ENCODE results near the gene SEMA3D. TPM values are rescaled to one million over a fixed set of nuclear protein-coding genes. Genes with fewer than 3 reads are reported as not detected.

The SEMA3D gene
- total RNA-seq, 1 experiment from 2014 or later: 0.90 TPM

- DNase-seq: no peak
- no peaks in the 10 kb centered on the region for H3K27me3 ChIP-seq (ENCODE audit: control insufficient read depth, insufficient read depth, low read length)
- no peak overlapping the region for H3K4me3 ChIP-seq (ENCODE audit: insufficient read depth, low read depth, low read length)
- no peaks in the 10 kb centered on the region for H3K36me3 ChIP-seq (replicated peaks; ENCODE audit: control insufficient read depth, insufficient read depth, low read length)
These were observed 91.5 kb downstream of the SEMA3D start for GRCh38 chr7:85095366-85095765.

- Histone ChIP-seq H3K4me3 (ENCODE audit: insufficient read depth, low read depth, low read length) (no peak overlapping the region), H3K36me3 (replicated peaks; ENCODE audit: control insufficient read depth, insufficient read depth, low read length) (no peaks in the 10 kb centered on the region), H3K27me3 (ENCODE audit: control insufficient read depth, insufficient read depth, low read length) (no peaks in the 10 kb centered on the region)
- no peak for DNase-seq
These were observed 92.7 kb downstream of the SEMA3D start for GRCh38 chr7:85094046-85094725.

- DNase-seq: no peak
- Histone ChIP-seq H3K36me3 (replicated peaks; ENCODE audit: control insufficient read depth, insufficient read depth, low read length) (no peaks in the 10 kb centered on the region), H3K27me3 (ENCODE audit: control insufficient read depth, insufficient read depth, low read length) (no peaks in the 10 kb centered on the region), H3K4me3 (ENCODE audit: insufficient read depth, low read depth, low read length) (no peak overlapping the region)
These were observed 95.3 kb downstream of the SEMA3D start for GRCh38 chr7:85091565-85091928.

- no peaks in the 10 kb centered on the region for H3K36me3 ChIP-seq (replicated peaks; ENCODE audit: control insufficient read depth, insufficient read depth, low read length)
- H3K27me3 ChIP-seq (ENCODE audit: control insufficient read depth, insufficient read depth, low read length): no peaks in the 10 kb centered on the region
- H3K4me3 ChIP-seq (ENCODE audit: insufficient read depth, low read depth, low read length): no peak overlapping the region
- no peak for DNase-seq
These were observed 95.8 kb downstream of the SEMA3D start for GRCh38 chr7:85090919-85091564.

- no peak for DNase-seq
- no peaks in the 10 kb centered on the region for H3K27me3 ChIP-seq (ENCODE audit: control insufficient read depth, insufficient read depth, low read length)
- H3K4me3 ChIP-seq (ENCODE audit: insufficient read depth, low read depth, low read length): no peak overlapping the region
- H3K36me3 ChIP-seq (replicated peaks; ENCODE audit: control insufficient read depth, insufficient read depth, low read length): no peaks in the 10 kb centered on the region
These were observed 96.7 kb downstream of the SEMA3D start for GRCh38 chr7:85090143-85090542.

- Histone ChIP-seq H3K4me3 (ENCODE audit: insufficient read depth, low read depth, low read length) (no peak overlapping the region), H3K27me3 (ENCODE audit: control insufficient read depth, insufficient read depth, low read length) (no peaks in the 10 kb centered on the region), H3K36me3 (replicated peaks; ENCODE audit: control insufficient read depth, insufficient read depth, low read length) (no peaks in the 10 kb centered on the region)
- DNase-seq: no peak
These were observed 105.0 kb downstream of the SEMA3D start for GRCh38 chr7:85081846-85082245.

GRCh38 chr7:85081392-85081791 lies 105.5 kb downstream of the SEMA3D start:
- Histone ChIP-seq H3K36me3 (replicated peaks; ENCODE audit: control insufficient read depth, insufficient read depth, low read length) (no peaks in the 10 kb centered on the region), H3K4me3 (ENCODE audit: insufficient read depth, low read depth, low read length) (no peak overlapping the region), H3K27me3 (ENCODE audit: control insufficient read depth, insufficient read depth, low read length) (no peaks in the 10 kb centered on the region)
- DNase-seq: no peak

- Histone ChIP-seq H3K27me3 (ENCODE audit: control insufficient read depth, insufficient read depth, low read length) (no peaks in the 10 kb centered on the region), H3K36me3 (replicated peaks; ENCODE audit: control insufficient read depth, insufficient read depth, low read length) (no peaks in the 10 kb centered on the region), H3K4me3 (ENCODE audit: insufficient read depth, low read depth, low read length) (no peak overlapping the region)
- DNase-seq: no peak
These were observed 107.4 kb downstream of the SEMA3D start for GRCh38 chr7:85079434-85079833.

- DNase-seq: no peak
- Histone ChIP-seq H3K36me3 (replicated peaks; ENCODE audit: control insufficient read depth, insufficient read depth, low read length) (no peaks in the 10 kb centered on the region), H3K4me3 (ENCODE audit: insufficient read depth, low read depth, low read length) (no peak overlapping the region), H3K27me3 (ENCODE audit: control insufficient read depth, insufficient read depth, low read length) (no peaks in the 10 kb centered on the region)
These were observed 108.7 kb downstream of the SEMA3D start for GRCh38 chr7:85078181-85078580.

GRCh38 chr7:85075864-85076263 lies 111.0 kb downstream of the SEMA3D start:
- Histone ChIP-seq H3K36me3 (replicated peaks; ENCODE audit: control insufficient read depth, insufficient read depth, low read length) (no peaks in the 10 kb centered on the region), H3K27me3 (ENCODE audit: control insufficient read depth, insufficient read depth, low read length) (no peaks in the 10 kb centered on the region), H3K4me3 (ENCODE audit: insufficient read depth, low read depth, low read length) (no peak overlapping the region)
- no peak for DNase-seq

- DNase-seq: no peak
- Histone ChIP-seq H3K4me3 (ENCODE audit: insufficient read depth, low read depth, low read length) (no peak overlapping the region), H3K27me3 (ENCODE audit: control insufficient read depth, insufficient read depth, low read length) (no peaks in the 10 kb centered on the region), H3K36me3 (replicated peaks; ENCODE audit: control insufficient read depth, insufficient read depth, low read length) (no peaks in the 10 kb centered on the region)
These were observed 111.9 kb downstream of the SEMA3D start for GRCh38 chr7:85074992-85075391.

GRCh38 chr7:85074016-85074415 lies 112.8 kb downstream of the SEMA3D start:
- H3K4me3 ChIP-seq (ENCODE audit: insufficient read depth, low read depth, low read length): no peak overlapping the region
- DNase-seq: no peak
- no peaks in the 10 kb centered on the region for H3K36me3 ChIP-seq (replicated peaks; ENCODE audit: control insufficient read depth, insufficient read depth, low read length)
- no peaks in the 10 kb centered on the region for H3K27me3 ChIP-seq (ENCODE audit: control insufficient read depth, insufficient read depth, low read length)

GRCh38 chr7:85070967-85071628 lies 115.8 kb downstream of the SEMA3D start:
- Histone ChIP-seq H3K27me3 (ENCODE audit: control insufficient read depth, insufficient read depth, low read length) (no peaks in the 10 kb centered on the region), H3K36me3 (replicated peaks; ENCODE audit: control insufficient read depth, insufficient read depth, low read length) (no peaks in the 10 kb centered on the region), H3K4me3 (ENCODE audit: insufficient read depth, low read depth, low read length) (no peak overlapping the region)
- no peak for DNase-seq

GRCh38 chr7:85068799-85069198 lies 118.1 kb downstream of the SEMA3D start:
- no peak overlapping the region for H3K4me3 ChIP-seq (ENCODE audit: insufficient read depth, low read depth, low read length)
- no peak for DNase-seq

GRCh38 chr7:85067371-85067770 lies 119.5 kb downstream of the SEMA3D start:
- no peak for DNase-seq
- Histone ChIP-seq H3K36me3 (replicated peaks; ENCODE audit: control insufficient read depth, insufficient read depth, low read length) (no peaks in the 10 kb centered on the region), H3K27me3 (ENCODE audit: control insufficient read depth, insufficient read depth, low read length) (no peaks in the 10 kb centered on the region), H3K4me3 (ENCODE audit: insufficient read depth, low read depth, low read length) (no peak overlapping the region)

More at GRCh38 chr7:85068799-85069198, 118.1 kb downstream of the SEMA3D start:
- H3K27me3 ChIP-seq (ENCODE audit: control insufficient read depth, insufficient read depth, low read length): no peaks in the 10 kb centered on the region
- no peaks in the 10 kb centered on the region for H3K36me3 ChIP-seq (replicated peaks; ENCODE audit: control insufficient read depth, insufficient read depth, low read length)

All from H7 (cell line).